Bone marrow (tissue), 2 donors: ENCODE measurements around the gene NEURL4.

Experiments used
- DNase-seq, 2 donors: peaks; one replicate each; lab custom pipeline; 2025; lab: John Stamatoyannopoulos, UW

The NEURL4 gene

GRCh38 chr17:7323731-7324437 is 5.3 kb downstream of the NEURL4 start:
- DNase-seq, result peak; percentile 7 to 29

- DNase-seq, result no peak
Observed at GRCh38 chr17:7322520-7323194, 6.5 kb downstream of the NEURL4 start.

- DNase-seq, result no peak
Observed at GRCh38 chr17:7321466-7321865, 7.7 kb downstream of the NEURL4 start.

- no peak for DNase-seq
Observed at GRCh38 chr17:7318121-7318860, 10.8 kb downstream of the NEURL4 start.

GRCh38 chr17:7317161-7317803 is 11.9 kb downstream of the NEURL4 start:
- no peak for DNase-seq

- DNase-seq, result no peak
Observed at GRCh38 chr17:7315570-7316235, 13.4 kb downstream of the NEURL4 start.

- DNase-seq, result peak; percentile 67 to 80
Observed at GRCh38 chr17:7314719-7315569, 14.2 kb downstream of the NEURL4 start, which contains the start of gene GPS2. Gene GPS2 (minus strand): TSS chr17:7315360. CDS start chr17:7315052, 308 bp downstream.

GRCh38 chr17:7313890-7314718 is 15.0 kb downstream of the NEURL4 start:
- DNase-seq, result no peak

GRCh38 chr17:7313088-7313889 is 15.8 kb downstream of the NEURL4 start:
- no peak for DNase-seq

GRCh38 chr17:7312432-7313087 is 16.6 kb downstream of the NEURL4 start:
- no peak for DNase-seq

- DNase-seq, result no peak
Observed at GRCh38 chr17:7311110-7311705, 17.9 kb downstream of the NEURL4 start.

GRCh38 chr17:7309628-7310027 is 19.5 kb downstream of the NEURL4 start:
- no peak for DNase-seq

- peak; percentile 62 to 88 for DNase-seq
Observed at GRCh38 chr17:7308625-7309433, 20.3 kb downstream of the NEURL4 start.

GRCh38 chr17:7307686-7308624 is 21.2 kb downstream of the NEURL4 start:
- no peak for DNase-seq

GRCh38 chr17:7306911-7307685 is 22.0 kb downstream of the NEURL4 start, which contains the start of gene EIF5A:
Gene EIF5A (plus strand): TSS chr17:7307628. CDS start chr17:7309636, 2,008 bp downstream.
- DNase-seq, result peak; percentile 99 to 100
